LoVo (cell line): ENCODE measurements around the gene PLD1.
"Not testable (repeated sequence)": the region's sequence is repeated elsewhere in the genome, so short reads cannot be mapped to it uniquely, and the experiment has no call there.

Experiments
- DNase-seq: peaks from one replicate; pipeline ENCODE4 v3.0.0-alpha.2; 2016; ENCODE audit warnings: low spot score

PLD1 gene

GRCh38 chr3:171699601-171700000 is 110.7 kb downstream of the PLD1 start:
- no peak for DNase-seq

DNA sequence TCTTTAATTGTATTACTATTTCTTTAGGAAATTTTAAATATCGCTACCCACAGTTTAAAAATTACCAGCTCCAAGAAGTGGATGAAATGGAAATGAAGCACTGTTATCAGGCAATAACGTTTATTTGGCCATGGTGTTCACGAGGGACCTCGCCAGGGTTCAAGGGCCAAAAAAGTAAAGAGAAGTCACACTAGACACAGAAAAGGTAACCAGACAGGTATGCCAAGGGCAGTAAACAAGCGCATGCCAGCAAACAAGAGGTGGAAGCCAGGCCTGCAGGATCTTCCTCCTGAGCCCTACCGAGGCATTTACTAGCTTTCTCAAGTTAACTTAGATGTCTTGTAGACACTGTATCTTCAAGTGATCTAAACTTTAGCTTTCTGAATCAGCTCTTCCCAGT is 113.5 kb downstream of the PLD1 start:
- no peak for DNase-seq

DNA sequence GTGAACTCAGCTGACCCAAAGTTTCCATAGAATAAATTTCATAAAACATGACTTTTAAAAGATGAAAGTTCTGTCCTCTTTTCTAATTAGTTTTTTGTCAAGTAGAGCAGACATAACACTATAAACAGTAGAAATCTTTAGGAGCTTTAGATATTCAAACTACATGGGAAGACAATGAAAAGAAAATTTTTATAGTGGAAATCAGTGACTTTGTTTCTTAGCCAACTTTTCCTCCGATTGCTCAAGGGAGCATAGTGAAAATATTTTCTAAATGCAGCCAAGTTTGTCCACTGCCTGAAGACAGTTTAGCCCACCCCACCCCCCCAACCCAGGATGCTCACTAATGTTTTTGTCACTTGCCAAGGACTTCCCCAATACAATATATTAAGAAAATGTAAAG is 114.9 kb downstream of the PLD1 start:
- no peak for DNase-seq

DNA sequence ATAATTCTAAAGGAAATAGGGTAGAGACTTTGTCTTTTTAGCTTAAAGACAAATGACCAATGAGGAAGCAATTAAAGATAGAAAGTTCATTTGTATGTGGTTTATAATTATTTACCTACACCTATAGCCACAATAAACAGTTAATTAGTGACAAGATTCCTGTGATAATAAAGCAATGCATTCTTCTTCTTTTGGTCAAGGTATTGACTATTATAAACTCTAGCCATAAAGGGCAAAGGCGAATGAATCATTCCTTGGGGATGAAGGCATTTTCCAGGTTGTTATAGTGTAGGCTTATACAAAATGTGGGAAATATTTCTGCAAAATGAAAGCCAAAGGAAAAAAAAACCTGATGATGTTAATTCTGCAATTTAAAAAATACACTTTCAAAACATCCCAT is 115.4 kb downstream of the PLD1 start:
- no peak for DNase-seq

GRCh38 chr3:171692551-171692950 is 117.7 kb downstream of the PLD1 start:
- DNase-seq, result not testable (repeated sequence)

DNA sequence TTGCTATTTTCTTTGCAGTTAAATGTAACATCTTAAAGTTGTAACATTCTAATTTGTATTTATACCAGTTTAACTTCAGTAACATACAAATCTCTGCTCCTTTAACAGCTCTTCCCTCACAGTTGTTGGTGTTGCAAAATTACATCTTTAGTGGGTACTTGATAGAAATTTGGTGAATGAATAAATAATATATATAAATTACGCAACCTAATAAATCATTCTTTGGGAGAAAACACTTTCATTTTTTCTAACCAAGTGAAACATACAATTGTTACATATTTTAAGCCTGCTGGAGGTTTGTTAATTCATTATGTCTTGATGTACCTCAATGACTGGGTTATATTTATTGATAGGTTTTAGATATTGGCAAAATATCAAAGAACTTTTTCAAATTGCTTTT is 118.8 kb downstream of the PLD1 start:
- DNase-seq, result no peak

- DNase-seq, result no peak
These were observed 120.0 kb downstream of the PLD1 start for GRCh38 chr3:171690281-171690680.

DNA sequence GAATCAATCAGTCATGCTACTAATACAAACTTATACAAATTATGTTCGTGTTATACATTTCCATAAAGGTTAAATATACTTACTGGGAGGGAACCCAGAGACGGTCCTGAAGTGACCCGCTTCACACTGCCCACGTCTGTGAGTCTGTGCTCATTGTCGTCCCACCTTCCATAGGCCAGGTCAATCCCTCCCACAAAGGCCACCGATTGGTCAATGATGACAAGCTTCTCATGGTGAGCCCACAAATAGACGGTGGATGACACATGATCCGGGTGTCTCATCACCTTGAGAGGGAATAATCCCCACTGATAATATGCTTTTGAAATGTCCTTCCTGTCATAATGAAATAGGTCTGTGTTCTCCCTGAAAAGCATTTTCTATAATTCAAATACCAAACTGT is 121.7 kb downstream of the PLD1 start:
- no peak for DNase-seq

DNA sequence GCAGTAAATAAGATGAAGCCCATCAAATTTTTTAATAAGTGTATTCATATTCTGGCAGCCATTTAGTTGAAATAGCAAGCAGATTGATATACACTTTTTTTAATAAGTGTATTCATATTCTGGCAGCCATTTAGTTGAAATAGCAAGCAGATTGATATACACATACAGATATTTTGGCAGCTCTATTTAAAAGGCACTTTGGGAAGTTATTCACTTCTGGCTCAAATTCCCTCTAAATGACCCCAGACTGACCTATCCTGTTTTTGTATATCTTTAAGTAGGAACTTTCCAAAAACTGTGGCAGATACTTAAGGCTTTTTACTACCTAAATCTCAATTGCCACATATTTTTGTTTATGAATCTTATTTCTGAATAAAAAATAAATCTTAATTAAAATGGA is 122.3 kb downstream of the PLD1 start:
- no peak for DNase-seq

GRCh38 chr3:171687581-171687980 is 122.7 kb downstream of the PLD1 start:
- no peak for DNase-seq

GRCh38 chr3:171687064-171687463 is 123.2 kb downstream of the PLD1 start:
- no peak for DNase-seq

- DNase-seq, result no peak
These were observed 125.0 kb downstream of the PLD1 start for GRCh38 chr3:171685116-171685895.

DNA sequence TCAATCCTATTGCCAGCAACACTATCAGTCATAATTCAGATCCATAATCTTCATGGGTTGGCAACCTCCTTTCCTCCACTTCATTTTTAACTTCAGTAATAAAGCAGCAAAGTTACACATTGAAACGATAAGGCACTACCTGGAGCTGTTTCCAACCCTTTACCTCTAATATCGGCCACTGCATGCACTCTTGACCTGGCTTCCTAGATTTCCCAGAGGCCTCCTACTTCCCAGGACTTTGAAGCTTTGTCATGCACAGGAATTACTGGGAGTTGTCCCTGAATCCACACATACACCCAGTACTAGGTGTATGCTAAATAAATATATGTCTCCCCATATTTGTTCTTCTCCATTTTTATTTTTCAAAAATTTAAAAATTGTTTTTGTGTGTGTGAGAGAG is 126.1 kb downstream of the PLD1 start:
- no peak for DNase-seq

DNA sequence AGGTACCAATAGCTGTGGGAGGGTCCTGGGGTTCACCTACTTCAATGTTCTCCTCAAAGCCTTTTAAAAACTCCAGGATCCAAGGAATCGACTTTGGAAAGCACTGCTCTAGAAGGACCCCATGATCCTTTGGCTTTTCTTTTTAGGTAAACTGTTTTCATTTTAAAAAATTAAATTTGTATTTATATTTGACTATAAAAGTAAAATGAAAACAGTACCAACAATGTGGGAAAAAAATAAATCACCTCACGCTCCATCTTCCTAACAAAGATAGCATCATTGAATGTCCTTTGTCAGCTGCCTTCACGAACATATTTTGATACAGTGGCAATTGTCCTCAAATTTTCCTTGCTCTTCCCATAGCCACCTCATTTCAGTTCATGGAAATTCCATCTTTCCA is 127.5 kb downstream of the PLD1 start:
- DNase-seq, result no peak

DNA sequence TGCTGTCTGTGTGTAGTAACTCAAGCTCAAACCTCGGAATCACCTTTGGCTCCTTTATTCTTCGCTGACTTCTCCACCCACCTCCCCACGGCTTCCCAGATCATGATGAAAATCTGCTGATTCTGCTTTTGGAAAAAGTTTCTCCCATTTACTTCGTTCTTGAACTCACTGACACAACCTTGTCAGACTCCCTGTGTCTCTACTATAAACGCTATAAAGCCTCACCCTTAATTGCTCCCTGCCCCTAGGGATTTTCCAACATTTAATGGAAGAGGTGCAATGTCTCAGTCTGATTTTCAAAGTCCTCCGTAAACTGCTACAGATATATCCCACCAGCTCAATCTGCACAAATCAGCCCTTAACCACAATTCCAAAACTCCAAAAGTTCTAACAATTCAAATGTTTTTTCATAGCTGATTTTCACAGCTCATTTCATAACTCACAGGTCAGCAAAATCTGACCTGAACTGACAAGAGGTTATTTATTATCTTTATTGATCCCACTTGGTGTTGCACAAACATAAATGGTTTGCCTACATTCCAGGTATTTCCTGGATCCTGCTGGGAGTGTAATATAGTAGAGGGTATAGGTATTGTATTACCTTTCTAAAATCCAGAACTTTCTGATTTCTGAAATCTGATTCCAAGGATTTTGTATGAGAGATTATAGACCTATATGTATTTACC is 129.4 kb downstream of the PLD1 start:
- no peak for DNase-seq

GRCh38 chr3:171678971-171679492 is 131.3 kb downstream of the PLD1 start:
- peak; percentile 34 for DNase-seq

GRCh38 chr3:171677706-171678105 is 132.6 kb downstream of the PLD1 start:
- DNase-seq, result no peak

DNA sequence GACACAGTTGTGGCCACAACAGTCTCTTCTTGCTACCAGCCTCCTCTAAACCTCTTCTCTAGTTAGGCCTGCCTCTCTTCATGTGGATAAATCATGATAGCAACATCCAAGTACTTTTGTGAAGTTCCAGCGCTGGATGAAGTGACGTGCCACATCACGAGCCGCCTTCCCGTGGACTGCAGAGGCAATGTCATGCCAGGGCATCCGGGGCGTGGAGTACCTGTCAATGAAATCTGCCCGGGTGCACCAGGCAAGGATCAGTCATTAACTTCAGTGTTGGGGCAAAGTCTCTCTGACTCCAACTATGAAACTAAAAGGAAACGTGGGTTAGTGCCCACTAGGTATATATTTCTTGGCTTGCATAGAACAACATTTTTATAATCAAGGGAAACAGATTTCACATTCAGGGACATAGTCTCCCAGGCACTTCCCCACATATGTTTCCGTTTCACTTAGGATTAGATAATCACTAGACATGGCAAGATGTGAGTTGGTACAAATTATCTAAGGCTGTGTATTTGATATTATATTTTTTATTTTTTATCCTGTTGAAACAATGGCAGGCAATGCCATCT is 133.6 kb downstream of the PLD1 start:
- no peak for DNase-seq

- DNase-seq, result no peak
These were observed 136.3 kb downstream of the PLD1 start for GRCh38 chr3:171673951-171674350.

GRCh38 chr3:171672538-171672937 is 137.7 kb downstream of the PLD1 start:
- no peak for DNase-seq

- DNase-seq, result no peak
These were observed 138.2 kb downstream of the PLD1 start for GRCh38 chr3:171672124-171672523.

GRCh38 chr3:171671709-171672108 is 138.6 kb downstream of the PLD1 start:
- no peak for DNase-seq

DNA sequence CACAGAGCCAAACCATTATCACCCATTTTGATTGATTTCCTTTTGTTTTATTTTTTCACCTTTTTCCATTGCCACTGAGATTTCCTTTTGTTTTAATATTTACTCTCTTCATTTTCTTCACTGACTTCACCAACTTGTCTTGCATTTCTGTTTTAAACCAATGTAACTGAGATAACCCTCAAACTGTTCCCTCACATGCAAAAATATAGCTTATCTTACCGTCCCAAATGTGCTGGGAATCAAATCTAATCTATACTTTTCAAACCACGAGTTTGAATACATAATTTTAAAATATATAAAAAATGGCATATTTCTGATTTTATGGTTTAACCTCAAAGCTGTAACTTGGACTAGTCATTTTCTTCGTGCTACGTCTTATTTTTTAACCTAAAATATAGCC is 143.8 kb downstream of the PLD1 start:
- no peak for DNase-seq
